ENCODE results near the gene SYNJ1.
"Not testable (repeated sequence)": the region's sequence is repeated elsewhere in the genome, so short reads cannot be mapped to it uniquely, and the experiment has no call there.

DNA sequence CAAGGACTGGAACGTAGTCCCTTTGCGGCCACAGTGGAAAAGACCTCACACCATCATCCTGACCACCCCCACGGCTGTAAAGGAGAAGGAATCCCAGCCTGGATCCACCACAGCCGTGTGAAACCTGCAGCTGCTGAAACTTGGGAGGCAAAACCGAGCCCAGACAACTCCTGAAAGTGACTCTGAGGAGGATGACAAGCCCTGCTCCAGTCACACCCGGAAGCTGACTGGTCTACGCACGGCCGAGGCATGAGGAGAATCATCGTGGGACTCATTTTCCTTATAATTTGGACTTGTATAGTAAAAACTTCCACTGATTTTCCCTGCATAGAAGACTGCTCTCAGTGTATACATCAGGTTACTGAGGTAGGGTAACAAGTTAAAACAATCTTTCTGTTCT is 65.8 kb downstream of the SYNJ1 start:
- TF ChIP-seq, protein P1, sequence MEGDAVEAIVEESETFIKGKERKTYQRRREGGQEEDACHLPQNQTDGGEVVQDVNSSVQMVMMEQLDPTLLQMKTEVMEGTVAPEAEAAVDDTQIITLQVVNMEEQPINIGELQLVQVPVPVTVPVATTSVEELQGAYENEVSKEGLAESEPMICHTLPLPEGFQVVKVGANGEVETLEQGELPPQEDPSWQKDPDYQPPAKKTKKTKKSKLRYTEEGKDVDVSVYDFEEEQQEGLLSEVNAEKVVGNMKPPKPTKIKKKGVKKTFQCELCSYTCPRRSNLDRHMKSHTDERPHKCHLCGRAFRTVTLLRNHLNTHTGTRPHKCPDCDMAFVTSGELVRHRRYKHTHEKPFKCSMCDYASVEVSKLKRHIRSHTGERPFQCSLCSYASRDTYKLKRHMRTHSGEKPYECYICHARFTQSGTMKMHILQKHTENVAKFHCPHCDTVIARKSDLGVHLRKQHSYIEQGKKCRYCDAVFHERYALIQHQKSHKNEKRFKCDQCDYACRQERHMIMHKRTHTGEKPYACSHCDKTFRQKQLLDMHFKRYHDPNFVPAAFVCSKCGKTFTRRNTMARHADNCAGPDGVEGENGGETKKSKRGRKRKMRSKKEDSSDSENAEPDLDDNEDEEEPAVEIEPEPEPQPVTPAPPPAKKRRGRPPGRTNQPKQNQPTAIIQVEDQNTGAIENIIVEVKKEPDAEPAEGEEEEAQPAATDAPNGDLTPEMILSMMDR (conservative IDR thresholded peaks at IDR 0.05), result not testable (repeated sequence)
- not testable (repeated sequence) for TF ChIP-seq ZFX (IDR thresholded peaks at IDR 0.05)

All from C4-2B (cell line).